ENCODE data around the gene MYO16. TPM values are rescaled to one million over a fixed set of nuclear protein-coding genes. Genes with fewer than 3 reads are reported as not detected.

Gene MYO16
- total RNA-seq, 1 experiment from 2014 or later, result 0.19 TPM

- no TSS peak for BruUV-seq (replicated peaks)
- CTCF ChIA-PET, result no interaction called here
- Mint-ChIP-seq H3K9me3 (ENCODE audit: low read depth, unreplicated experiment) (no peaks in the 10 kb centered on the region), H3K36me3 (ENCODE audit: insufficient read depth, unreplicated experiment) (no peaks in the 10 kb centered on the region), H3K27ac (ENCODE audit: unreplicated experiment) (no peak overlapping the region), H3K4me1 (ENCODE audit: low read depth, unreplicated experiment) (peaks cover 5% of the 10 kb centered on the region), H3K4me3 (ENCODE audit: low read depth, unreplicated experiment) (no peak overlapping the region), H3K27me3 (ENCODE audit: unreplicated experiment) (no peaks in the 10 kb centered on the region)
- no peak for DNase-seq
- TF ChIP-seq, protein P1, sequence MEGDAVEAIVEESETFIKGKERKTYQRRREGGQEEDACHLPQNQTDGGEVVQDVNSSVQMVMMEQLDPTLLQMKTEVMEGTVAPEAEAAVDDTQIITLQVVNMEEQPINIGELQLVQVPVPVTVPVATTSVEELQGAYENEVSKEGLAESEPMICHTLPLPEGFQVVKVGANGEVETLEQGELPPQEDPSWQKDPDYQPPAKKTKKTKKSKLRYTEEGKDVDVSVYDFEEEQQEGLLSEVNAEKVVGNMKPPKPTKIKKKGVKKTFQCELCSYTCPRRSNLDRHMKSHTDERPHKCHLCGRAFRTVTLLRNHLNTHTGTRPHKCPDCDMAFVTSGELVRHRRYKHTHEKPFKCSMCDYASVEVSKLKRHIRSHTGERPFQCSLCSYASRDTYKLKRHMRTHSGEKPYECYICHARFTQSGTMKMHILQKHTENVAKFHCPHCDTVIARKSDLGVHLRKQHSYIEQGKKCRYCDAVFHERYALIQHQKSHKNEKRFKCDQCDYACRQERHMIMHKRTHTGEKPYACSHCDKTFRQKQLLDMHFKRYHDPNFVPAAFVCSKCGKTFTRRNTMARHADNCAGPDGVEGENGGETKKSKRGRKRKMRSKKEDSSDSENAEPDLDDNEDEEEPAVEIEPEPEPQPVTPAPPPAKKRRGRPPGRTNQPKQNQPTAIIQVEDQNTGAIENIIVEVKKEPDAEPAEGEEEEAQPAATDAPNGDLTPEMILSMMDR (IDR thresholded peaks at IDR 0.05; ENCODE audit: unreplicated experiment), result no peak
- intact Hi-C loops (cut with micrococcal nuclease; ENCODE audit: unreplicated experiment), result no loop called here
Measured at GRCh38 chr13:108944760-108945159, 315.3 kb downstream of the MYO16 start.

DNA sequence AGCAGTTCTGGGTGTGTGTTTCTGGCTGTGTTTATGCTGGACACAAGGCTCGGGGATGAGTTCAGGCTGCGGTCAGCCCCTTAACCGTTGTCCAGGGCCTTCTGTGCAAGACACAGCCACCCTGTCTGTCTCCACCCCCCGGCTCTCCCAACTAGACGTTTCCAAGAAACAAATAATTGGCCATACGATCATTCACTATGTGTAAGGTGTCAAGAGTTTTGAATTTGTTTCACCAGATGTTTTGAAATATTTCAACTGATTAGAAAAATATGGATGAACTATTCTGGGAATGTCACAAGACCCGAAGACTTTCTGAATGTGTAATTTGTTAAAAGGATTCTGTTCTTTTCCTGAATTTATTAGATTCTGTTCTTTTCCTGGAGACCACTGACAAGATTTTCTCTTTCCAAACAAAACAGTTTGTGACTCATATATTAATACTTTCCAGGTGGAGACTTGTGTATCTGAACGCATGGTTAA is 318.2 kb downstream of the MYO16 start:
- no peak overlapping the region for H3K27ac Mint-ChIP-seq (ENCODE audit: unreplicated experiment)
- H3K9me3 Mint-ChIP-seq (ENCODE audit: low read depth, unreplicated experiment), result no peaks in the 10 kb centered on the region
- peaks cover 7% of the 10 kb centered on the region for H3K4me1 Mint-ChIP-seq (ENCODE audit: low read depth, unreplicated experiment)
- TF ChIP-seq, protein P1 (IDR thresholded peaks at IDR 0.05; ENCODE audit: unreplicated experiment), result no peak
- no peaks in the 10 kb centered on the region for H3K36me3 Mint-ChIP-seq (ENCODE audit: insufficient read depth, unreplicated experiment)
- no TSS peak for BruUV-seq (replicated peaks)
- no peak overlapping the region for H3K4me3 Mint-ChIP-seq (ENCODE audit: low read depth, unreplicated experiment)
- CTCF ChIA-PET, result no interaction called here
- DNase-seq, result no peak
- intact Hi-C loops (cut with micrococcal nuclease; ENCODE audit: unreplicated experiment), result no loop called here
- no peaks in the 10 kb centered on the region for H3K27me3 Mint-ChIP-seq (ENCODE audit: unreplicated experiment)

DNA sequence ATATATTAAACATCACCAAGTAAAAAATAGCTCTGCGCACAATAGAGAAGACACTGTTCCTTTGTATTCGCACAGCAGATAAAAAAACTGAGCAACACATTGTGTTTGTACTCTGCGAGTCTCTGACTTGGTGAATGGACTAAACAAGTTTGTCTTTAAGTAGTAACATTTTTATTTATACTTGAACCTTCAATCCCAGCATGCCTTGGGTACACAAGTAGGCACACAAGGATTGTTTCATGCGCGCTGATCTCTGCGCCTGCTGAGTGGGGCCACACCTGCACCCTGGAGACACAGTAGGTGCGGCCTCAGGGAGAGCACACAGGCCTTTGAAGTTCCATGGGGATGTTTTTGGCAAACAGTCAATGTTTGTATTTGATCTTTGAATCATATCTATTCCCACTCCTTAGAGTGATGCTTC is 318.9 kb downstream of the MYO16 start:
- Mint-ChIP-seq H3K4me1 (ENCODE audit: low read depth, unreplicated experiment) (peaks cover 7% of the 10 kb centered on the region), H3K4me3 (ENCODE audit: low read depth, unreplicated experiment) (no peak overlapping the region), H3K9me3 (ENCODE audit: low read depth, unreplicated experiment) (no peaks in the 10 kb centered on the region), H3K27me3 (ENCODE audit: unreplicated experiment) (no peaks in the 10 kb centered on the region), H3K27ac (ENCODE audit: unreplicated experiment) (no peak overlapping the region), H3K36me3 (ENCODE audit: insufficient read depth, unreplicated experiment) (no peaks in the 10 kb centered on the region)
- no TSS peak for BruUV-seq (replicated peaks)
- intact Hi-C loops (cut with micrococcal nuclease; ENCODE audit: unreplicated experiment), result no loop called here
- TF ChIP-seq, protein P1 (IDR thresholded peaks at IDR 0.05; ENCODE audit: unreplicated experiment), result no peak
- DNase-seq, result no peak
- CTCF ChIA-PET, result no interaction called here

- intact Hi-C loops (cut with micrococcal nuclease; ENCODE audit: unreplicated experiment), result loop anchor here (5.0 kb wide), 1 partner anchor 33 kb away; no protein-coding TSS in a partner anchor
- TF ChIP-seq, protein P1 (IDR thresholded peaks at IDR 0.05; ENCODE audit: unreplicated experiment), result no peak
- no TSS peak for BruUV-seq (replicated peaks)
- Mint-ChIP-seq H3K27ac (ENCODE audit: unreplicated experiment) (no peak overlapping the region), H3K4me3 (ENCODE audit: low read depth, unreplicated experiment) (no peak overlapping the region), H3K27me3 (ENCODE audit: unreplicated experiment) (no peaks in the 10 kb centered on the region), H3K36me3 (ENCODE audit: insufficient read depth, unreplicated experiment) (no peaks in the 10 kb centered on the region), H3K9me3 (ENCODE audit: low read depth, unreplicated experiment) (no peaks in the 10 kb centered on the region), H3K4me1 (ENCODE audit: low read depth, unreplicated experiment) (peaks cover 7% of the 10 kb centered on the region)
- DNase-seq, result no peak
- CTCF ChIA-PET, result interaction anchor here (1.0 kb wide), 1 partner anchor 35 kb away, joined by 3 read pairs; no protein-coding TSS in a partner anchor
Measured at GRCh38 chr13:108950333-108951010, 321.1 kb downstream of the MYO16 start.
